Heart left ventricle (tissue), 16 donors: Measurements from ENCODE around the gene MEIOB. TPM values are rescaled to one million over a fixed set of nuclear protein-coding genes. Genes with fewer than 3 reads are reported as not detected.

Source experiments
- ATAC-seq, 4 donors: fragments of 200-7000 bp; cut with Tn5 transposase; one replicate each; pipeline ENCODE4 v1.9.1; 2020 to 2022; ENCODE audit warnings: moderate library complexity in 4 of 4, mild to moderate bottlenecking in 3 of 4, moderate number of reproducible peaks in 1 of 4
- DNase-seq, 5 donors: peaks; one replicate each; pipeline ENCODE4 v3.0.0-alpha.2; 2020
- H3K27ac ChIP-seq, 12 donors: fragments of 200-600 bp; sonication (generic) in 4 of 12; one replicate each; pipeline versions ENCODE4 v1.5.0 to v1.8.0; 2016 to 2022; ENCODE audit warnings: mild to moderate bottlenecking in 2 of 12
- H3K27me3 ChIP-seq, 9 donors: fragments of 200-600 bp; sonication (generic) in 2 of 9; one replicate each; pipeline versions ENCODE4 v1.5.1 to v1.8.0; 2016 to 2022; ENCODE audit warnings: mild to moderate bottlenecking in 3 of 9
- H3K36me3 ChIP-seq, 9 donors: fragments of 200-600 bp; sonication (generic) in 2 of 9; one replicate each; pipeline versions ENCODE4 v1.5.0 to v1.8.0; 2018 to 2022; ENCODE audit warnings: mild to moderate bottlenecking in 2 of 9
- H3K4me1 ChIP-seq, 12 donors: fragments of 200-600 bp; sonication (generic) in 4 of 12; one replicate each; pipeline versions ENCODE4 v1.5.0 to v1.8.0; 2016 to 2022; ENCODE audit warnings: mild to moderate bottlenecking in 3 of 12
- H3K4me3 ChIP-seq, 12 donors: fragments of 200-600 bp; sonication (generic) in 4 of 12; one replicate each; pipeline versions ENCODE4 v1.5.0 to v1.8.0; 2017 to 2022; ENCODE audit warnings: mild to moderate bottlenecking in 9 of 12, moderate library complexity in 4 of 12
- H3K9me3 ChIP-seq, 12 donors: fragments of 200-600 bp; sonication (generic) in 4 of 12; one replicate each; pipeline versions ENCODE4 v1.5.0 to v1.8.0; 2016 to 2022; ENCODE audit warnings: mild to moderate bottlenecking in 1 of 12
- CTCF ChIP-seq, 12 donors: fragments of 200-600 bp; sonication (generic) in 4 of 12; IDR thresholded peaks; one replicate each; pipeline versions ENCODE4 v1.5.0 to v1.8.0; 2018 to 2022; ENCODE audit warnings: antibody characterized with exemption in 12 of 12, mild to moderate bottlenecking in 5 of 12
- POLR2A ChIP-seq, 2 donors: fragments of 450-650 bp; IDR thresholded peaks; one replicate each; pipeline ENCODE4 v1.6.1; 2017; ENCODE audit warnings: antibody characterized with exemption in 2 of 2, mild to moderate bottlenecking in 2 of 2, moderate library complexity in 2 of 2
- WGBS, 4 donors: extraction: QIAGEN DNeasy Blood & Tissue Kit in 2 of 4; methylation state at CpG; one replicate each; pipeline versions ENCODE4 v1.1.5 to v1.1.7; 2013 to 2018; 5-methylcytosine and 5-hydroxymethylcytosine counted together
- intact Hi-C, 10 donors: fragments of 100-400 bp; cut with DNase I; formaldehyde crosslinking; loops; one replicate each; pipeline versions ENCODE4 v1.11.1 to v1.14.2; 2022
- polyA plus RNA-seq, 2 donors: library from polyadenylated mRNA; stranded (reverse); fragments of 200-250 nt; gene quantifications; one replicate each; pipeline ENCODE4 v1.2.3, GENCODE V29; 2013
- total RNA-seq, 9 donors: library from RNA; depleted of rRNA in 2 of 9; stranded (reverse); fragments of >200 nt in 2 of 9; fragmentation: NEBNext Ultra II Directional in 3 of 9; extraction: Animal tissue kit (Norgen Biotek cat#: 25700) in 3 of 9; gene quantifications; one replicate each; pipeline versions ENCODE4 v1.1.0 to v1.2.4, GENCODE V29; 2016 to 2023
- donor health status: ischemic (EF 13 %, LVEDD 7.1; RV severe dilation, severe dysfunction).
- donor health status: healthy with polysubstance abuse.
- donor health status: DM: no; HTN: yes; CAD: no.
- donor health status: DM: no; HTN: no; CAD: no.
- donor health status: ischemic (EF 25% LVEDD 6.9; RV normal size, moderate dysfunction).
- donor health status: ischemic (EF 25% LVEDD 5.7; RV mildly dilated, moderate dysfunction).
- donor health status: healthy.
- donor health status: DM: yes; HTN: yes; CAD: no.
- donor health status: ischemic (EF 35%, LVEDD 5.7; RV mildly dilated, moderate dysfunction).
- donor health status: nonischemic (EF 11% LVEDD 7.7; RV severe dilation, severe dysfunction).
- donor health status: DM: yes; HTN: yes; CAD: no.
- donor health status: PGD.
- donor health status: ischemic (EF 29% LVEDD 5.4; RV normal size, mild dysfunction).
- donor health status: nonischemic (EF 23%, LVEDD 6.1; RV moderate dilation, normal function).

MEIOB gene
- total and polyA plus RNA-seq, 11 donors, result not detected

GRCh38 chr16:1846416-1846815 is 25.5 kb downstream of the MEIOB start:
- H3K4me3 ChIP-seq, result no peak overlapping the region
- H3K27ac ChIP-seq, result no peak overlapping the region
- no peaks in the 10 kb centered on the region for H3K36me3 ChIP-seq
- H3K9me3 ChIP-seq, result no peaks in the 10 kb centered on the region
- DNase-seq (no peak), ATAC-seq (no peak)
- no peaks in the 10 kb centered on the region for H3K4me1 ChIP-seq
- 64 to 79% (median 67%) methylated on average over 1 of the region's 1 CpG for WGBS, 4 donors
- intact Hi-C loops, result no loop called here
- H3K27me3 ChIP-seq, result peaks cover 0 to 6% (median 0%) of the 10 kb centered on the region in 9 donors
- no peak for TF ChIP-seq POLR2A (IDR thresholded peaks at IDR 0.05)
- no peak for TF ChIP-seq CTCF (IDR thresholded peaks at IDR 0.05)

- DNase-seq (no peak), ATAC-seq (no peak)
- 37 to 44% (median 39%) methylated on average over 4 of the region's 4 CpGs for WGBS, 4 donors
- Histone ChIP-seq H3K27ac (no peak overlapping the region), H3K27me3 (peaks cover 0 to 6% (median 0%) of the 10 kb centered on the region in 9 donors), H3K9me3 (no peaks in the 10 kb centered on the region), H3K4me3 (no peak overlapping the region), H3K36me3 (no peaks in the 10 kb centered on the region), H3K4me1 (no peaks in the 10 kb centered on the region)
- TF ChIP-seq POLR2A (IDR thresholded peaks at IDR 0.05) (no peak), CTCF (IDR thresholded peaks at IDR 0.05) (no peak)
- intact Hi-C loops, result no loop called here
Measured at GRCh38 chr16:1845985-1846384, 26.0 kb downstream of the MEIOB start.

GRCh38 chr16:1839554-1839953 is 32.4 kb downstream of the MEIOB start:
- intact Hi-C loops, result no loop called here
- H3K27ac ChIP-seq, result no peak overlapping the region
- ATAC-seq, result no peak
- H3K27me3 ChIP-seq, result no peaks in the 10 kb centered on the region
- no peaks in the 10 kb centered on the region for H3K9me3 ChIP-seq
- peaks cover 0 to 8% (median 0%) of the 10 kb centered on the region in 9 donors for H3K36me3 ChIP-seq
- H3K4me1 ChIP-seq, result no peaks in the 10 kb centered on the region
- DNase-seq, result no peak
- TF ChIP-seq POLR2A (IDR thresholded peaks at IDR 0.05) (no peak), CTCF (IDR thresholded peaks at IDR 0.05) (no peak)
- H3K4me3 ChIP-seq, result no peak overlapping the region
- 65 to 73% (median 70%) methylated on average over 9 of the region's 9 CpGs for WGBS, 4 donors

GRCh38 chr16:1834096-1834495 is 37.9 kb downstream of the MEIOB start:
- no peak for TF ChIP-seq CTCF (IDR thresholded peaks at IDR 0.05)
- no peak for TF ChIP-seq POLR2A (IDR thresholded peaks at IDR 0.05)
- Histone ChIP-seq H3K4me3 (no peak overlapping the region), H3K36me3 (peaks cover 0 to 18% (median 13%) of the 10 kb centered on the region in 9 donors), H3K27ac (no peak overlapping the region), H3K4me1 (peaks cover 0 to 15% (median 7%) of the 10 kb centered on the region in 12 donors), H3K27me3 (no peaks in the 10 kb centered on the region), H3K9me3 (no peaks in the 10 kb centered on the region)
- DNase-seq, result no peak
- intact Hi-C loops, result no loop called here
- WGBS, 4 donors, result 88 to 92% (median 91%) methylated on average over 5 of the region's 5 CpGs
- no peak for ATAC-seq
